Immature natural killer cell (primary cell): ENCODE data around the gene RAD51B. TPM values are rescaled to one million over a fixed set of nuclear protein-coding genes. Genes with fewer than 3 reads are reported as not detected.

Source experiments
- DNase-seq, 3 donors: peaks; one replicate each; pipeline ENCODE4 v3.0.0; 2022; ENCODE audit warnings: mixed read lengths in 1 of 3
- H3K27ac Mint-ChIP-seq, 6 donors: one replicate each; pipeline ENCODE4 v1.8.0; 2020; ENCODE audit warnings: mixed read lengths in 6 of 6, mild to moderate bottlenecking in 5 of 6, inconsistent platforms in 4 of 6, moderate library complexity in 3 of 6
- H3K27me3 Mint-ChIP-seq, 3 donors: one replicate each; pipeline ENCODE4 v1.8.0; 2020 to 2021; ENCODE audit warnings: low read depth in 3 of 3, mild to moderate bottlenecking in 3 of 3, mixed read lengths in 3 of 3, moderate library complexity in 3 of 3, inconsistent platforms in 1 of 3
- H3K36me3 Mint-ChIP-seq, 3 donors: one replicate each; pipeline ENCODE4 v1.8.0; 2020; ENCODE audit warnings: mixed read lengths in 3 of 3, inconsistent platforms in 2 of 3, mild to moderate bottlenecking in 2 of 3
- H3K4me1 Mint-ChIP-seq, 2 donors: one replicate each; pipeline ENCODE4 v1.8.0; 2020; ENCODE audit warnings: inconsistent platforms in 2 of 2, mild to moderate bottlenecking in 2 of 2, mixed read lengths in 2 of 2, moderate library complexity in 1 of 2
- H3K4me3 Mint-ChIP-seq, 5 donors: one replicate each; pipeline ENCODE4 v1.8.0; 2020; ENCODE audit warnings: mild to moderate bottlenecking in 5 of 5, mixed read lengths in 5 of 5, inconsistent platforms in 3 of 5, moderate library complexity in 3 of 5
- H3K9me3 Mint-ChIP-seq, 6 donors: one replicate each; pipeline ENCODE4 v1.8.0; 2020; ENCODE audit warnings: mild to moderate bottlenecking in 6 of 6, mixed read lengths in 6 of 6, inconsistent platforms in 4 of 6, moderate library complexity in 3 of 6
- polyA plus RNA-seq, 3 donors: library from polyadenylated mRNA; unstranded; fragments of 300-500 nt; fragmentation: Illumina TruSeq; gene quantifications; one replicate each; pipeline ENCODE4 v1.2.3, GENCODE V29; 2021

The RAD51B gene
- polyA plus RNA-seq, 3 donors from 2014 or later = 17.6 to 20.8 (median 17.7) TPM

DNA sequence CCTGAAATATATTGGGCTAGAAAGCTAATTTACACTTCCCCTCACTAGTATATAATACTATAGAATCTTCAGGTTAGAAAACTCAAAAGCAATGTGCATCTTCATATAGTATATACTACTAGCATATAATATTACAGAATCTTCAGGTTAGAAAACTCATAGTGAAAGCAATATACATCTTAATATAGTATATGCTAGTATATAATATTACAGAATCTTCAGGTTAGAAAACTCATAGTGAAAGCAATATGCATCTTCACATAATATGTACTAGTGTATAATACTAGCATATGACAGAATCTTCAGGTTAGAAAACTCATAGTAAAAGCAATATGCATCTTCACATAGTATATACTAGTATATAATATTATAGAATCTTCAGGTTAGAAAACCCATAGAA lies 643.7 kb downstream of the RAD51B start:
- no peaks in the 10 kb centered on the region for H3K27me3 Mint-ChIP-seq
- H3K27ac Mint-ChIP-seq = no peak overlapping the region
- H3K36me3 Mint-ChIP-seq = no peaks in the 10 kb centered on the region
- H3K4me3 Mint-ChIP-seq = no peak overlapping the region
- H3K9me3 Mint-ChIP-seq = no peaks in the 10 kb centered on the region
- DNase-seq = no peak
- H3K4me1 Mint-ChIP-seq = peaks cover 4 to 6% of the 10 kb centered on the region in 2 donors

DNA sequence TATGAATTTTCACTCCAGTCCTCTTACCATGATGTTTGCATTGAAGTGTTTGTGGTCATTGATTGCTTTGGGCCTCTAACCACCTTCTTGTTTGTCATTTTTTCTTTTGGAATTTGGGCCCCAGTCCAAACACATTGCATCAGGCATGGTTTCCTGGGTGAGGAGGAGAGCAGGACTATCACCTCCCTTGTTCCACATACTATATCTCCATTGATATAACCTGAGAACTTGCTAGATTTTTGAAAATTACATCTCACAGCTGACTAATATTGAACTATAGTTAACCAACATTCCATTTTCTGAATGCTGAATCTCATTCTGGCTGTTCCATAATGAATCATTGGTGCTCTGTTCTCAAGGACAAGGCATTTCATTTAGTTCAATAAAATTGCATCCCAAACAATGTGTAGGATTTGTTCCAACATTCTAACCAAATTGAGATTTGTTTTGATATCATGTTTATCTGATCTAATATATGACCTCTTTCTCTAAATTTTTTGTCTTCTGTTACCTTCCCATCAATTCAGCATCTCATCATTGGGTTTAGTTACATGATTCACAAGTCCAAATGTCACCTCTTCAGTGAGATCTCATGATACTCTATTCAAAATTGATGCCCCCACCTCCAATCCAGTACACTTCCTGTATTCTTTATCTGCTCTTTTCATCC lies 644.3 kb downstream of the RAD51B start:
- H3K27ac Mint-ChIP-seq = no peak overlapping the region
- H3K36me3 Mint-ChIP-seq = no peaks in the 10 kb centered on the region
- no peak overlapping the region for H3K4me3 Mint-ChIP-seq
- no peaks in the 10 kb centered on the region for H3K27me3 Mint-ChIP-seq
- H3K9me3 Mint-ChIP-seq = no peaks in the 10 kb centered on the region
- peaks cover 10 to 12% of the 10 kb centered on the region in 2 donors for H3K4me1 Mint-ChIP-seq
- DNase-seq = no peak

DNA sequence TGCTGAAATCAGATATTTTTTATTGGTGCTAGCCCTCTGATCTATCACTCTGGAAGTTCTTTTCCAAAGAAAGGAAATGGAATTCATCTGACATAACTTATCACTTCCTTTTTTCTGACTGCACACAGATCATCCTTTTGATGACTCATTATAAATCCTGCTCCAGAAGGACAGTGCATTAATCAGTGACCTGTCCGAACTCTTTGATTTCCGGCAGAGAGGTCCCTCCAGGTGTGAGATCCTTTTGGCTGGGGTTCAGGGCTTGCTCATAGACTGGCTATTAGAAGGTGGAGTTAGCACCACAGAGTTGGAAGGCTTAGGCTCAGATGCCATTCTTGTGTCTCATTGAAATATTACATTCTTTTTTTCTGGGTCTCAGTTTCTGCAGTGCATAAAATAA lies 645.1 kb downstream of the RAD51B start:
- no peaks in the 10 kb centered on the region for H3K27me3 Mint-ChIP-seq
- peaks cover 16 to 20% of the 10 kb centered on the region in 2 donors for H3K4me1 Mint-ChIP-seq
- H3K9me3 Mint-ChIP-seq = no peaks in the 10 kb centered on the region
- no peak for DNase-seq
- no peak overlapping the region for H3K27ac Mint-ChIP-seq
- H3K4me3 Mint-ChIP-seq = no peak overlapping the region
- H3K36me3 Mint-ChIP-seq = peaks cover 0 to 1% (median 1%) of the 10 kb centered on the region in 3 donors

DNA sequence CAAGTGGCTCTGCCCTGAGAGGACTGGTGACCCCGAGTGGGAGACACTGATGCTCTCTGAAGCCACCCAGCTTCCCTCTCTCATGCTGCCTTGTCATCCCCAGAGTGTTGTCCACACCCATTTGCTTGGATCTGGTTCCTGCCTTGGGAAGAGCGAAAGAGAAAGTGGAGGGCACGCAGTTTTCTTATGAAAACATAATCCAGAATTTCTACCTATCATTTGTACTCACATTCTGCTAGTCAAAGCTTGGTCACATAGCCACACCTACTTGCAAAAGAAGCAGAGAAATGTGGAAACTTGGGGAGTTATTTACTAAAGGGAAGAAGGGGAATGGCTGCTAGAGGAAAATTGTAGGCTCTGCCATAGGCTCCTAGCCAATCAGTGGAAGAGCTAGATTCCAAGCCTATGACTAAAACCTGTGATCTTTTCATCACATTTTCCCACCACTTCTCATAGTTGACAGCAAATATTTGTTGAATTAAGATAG lies 647.0 kb downstream of the RAD51B start:
- H3K36me3 Mint-ChIP-seq = peaks cover 0 to 4% (median 3%) of the 10 kb centered on the region in 3 donors
- no peak for DNase-seq
- no peak overlapping the region for H3K4me3 Mint-ChIP-seq
- peaks cover 18 to 28% of the 10 kb centered on the region in 2 donors for H3K4me1 Mint-ChIP-seq
- peaks cover 0 to 2% (median 1%) of the 10 kb centered on the region in 3 donors for H3K27me3 Mint-ChIP-seq
- no peaks in the 10 kb centered on the region for H3K9me3 Mint-ChIP-seq
- H3K27ac Mint-ChIP-seq = peak overlapping the region in 1 of 6 donors; percentile 37

DNA sequence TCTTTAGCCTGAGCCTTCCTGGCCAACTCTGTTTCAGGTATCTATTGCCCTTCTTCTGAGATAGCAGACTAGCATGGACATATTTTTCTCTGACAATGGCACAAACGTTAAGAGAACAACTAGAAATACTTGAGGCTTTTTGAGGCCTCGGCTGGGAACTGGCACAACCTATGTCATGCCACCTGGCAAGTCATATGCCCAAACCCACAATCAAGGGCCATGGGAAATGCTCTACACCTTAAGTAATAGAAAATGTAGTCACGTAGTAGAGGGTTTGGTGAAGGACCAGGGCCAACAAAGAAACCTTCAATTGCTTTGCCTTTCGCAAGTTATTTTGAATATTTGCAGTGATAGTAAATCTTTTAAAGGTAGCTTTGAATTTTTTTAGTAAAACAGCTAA lies 647.8 kb downstream of the RAD51B start:
- Mint-ChIP-seq H3K9me3 (no peaks in the 10 kb centered on the region), H3K4me1 (peaks cover 18 to 28% of the 10 kb centered on the region in 2 donors), H3K27me3 (peaks cover 0 to 2% (median 1%) of the 10 kb centered on the region in 3 donors), H3K4me3 (no peak overlapping the region), H3K36me3 (peaks cover 3 to 5% (median 4%) of the 10 kb centered on the region in 3 donors), H3K27ac (no peak overlapping the region)
- DNase-seq = no peak

- H3K27me3 Mint-ChIP-seq = peaks cover 0 to 2% (median 1%) of the 10 kb centered on the region in 3 donors
- H3K4me3 Mint-ChIP-seq = peak overlapping the region in 3 of 5 donors; percentile 54 to 79 (median 69)
- peak; percentile 34 to 41 (median 39) for DNase-seq
- H3K36me3 Mint-ChIP-seq = peaks cover 3 to 5% (median 4%) of the 10 kb centered on the region in 3 donors
- H3K27ac Mint-ChIP-seq = peak overlapping the region; percentile 31 to 92 (median 73)
- H3K9me3 Mint-ChIP-seq = no peaks in the 10 kb centered on the region
- H3K4me1 Mint-ChIP-seq = peaks cover 18 to 28% of the 10 kb centered on the region in 2 donors
Measured at GRCh38 chr14:68468437-68469207, 649.0 kb downstream of the RAD51B start.

- Mint-ChIP-seq H3K4me3 (peak overlapping the region in 1 of 5 donors; percentile 54), H3K36me3 (peaks cover 3 to 5% (median 4%) of the 10 kb centered on the region in 3 donors), H3K4me1 (peaks cover 18 to 28% of the 10 kb centered on the region in 2 donors), H3K27ac (peak overlapping the region in 3 of 6 donors; percentile 31 to 92 (median 75)), H3K9me3 (no peaks in the 10 kb centered on the region), H3K27me3 (peaks cover 0 to 2% (median 1%) of the 10 kb centered on the region in 3 donors)
- DNase-seq = no peak
Measured at GRCh38 chr14:68469208-68469713, 649.7 kb downstream of the RAD51B start.

DNA sequence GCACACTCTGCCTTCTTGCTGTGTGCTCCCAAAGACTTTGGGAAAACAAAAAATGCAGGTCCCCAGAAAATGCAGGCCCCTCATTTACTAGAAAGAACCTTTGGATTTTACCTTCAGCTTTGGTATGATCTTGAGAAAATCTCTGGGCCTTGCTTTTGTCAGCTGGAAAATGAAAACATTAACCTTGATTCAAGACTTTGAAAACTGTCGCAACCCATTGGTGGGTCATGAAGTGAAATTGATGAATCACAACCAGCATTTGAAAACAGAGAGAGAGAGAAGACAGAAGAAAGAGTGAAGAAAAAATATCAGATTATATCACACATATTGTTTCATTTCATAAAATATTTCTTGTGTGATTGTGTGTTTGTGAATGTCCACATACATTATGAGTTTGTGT lies 650.8 kb downstream of the RAD51B start:
- DNase-seq = no peak
- Mint-ChIP-seq H3K27me3 (peaks cover 0 to 2% (median 1%) of the 10 kb centered on the region in 3 donors), H3K9me3 (no peaks in the 10 kb centered on the region), H3K4me1 (peaks cover 18 to 28% of the 10 kb centered on the region in 2 donors), H3K27ac (peak overlapping the region in 2 of 6 donors; percentile 31 to 42), H3K4me3 (no peak overlapping the region), H3K36me3 (peaks cover 3 to 5% (median 4%) of the 10 kb centered on the region in 3 donors)

GRCh38 chr14:68471029-68471963 lies 651.7 kb downstream of the RAD51B start:
- H3K4me1 Mint-ChIP-seq = peaks cover 18 to 28% of the 10 kb centered on the region in 2 donors
- H3K4me3 Mint-ChIP-seq = no peak overlapping the region

DNA sequence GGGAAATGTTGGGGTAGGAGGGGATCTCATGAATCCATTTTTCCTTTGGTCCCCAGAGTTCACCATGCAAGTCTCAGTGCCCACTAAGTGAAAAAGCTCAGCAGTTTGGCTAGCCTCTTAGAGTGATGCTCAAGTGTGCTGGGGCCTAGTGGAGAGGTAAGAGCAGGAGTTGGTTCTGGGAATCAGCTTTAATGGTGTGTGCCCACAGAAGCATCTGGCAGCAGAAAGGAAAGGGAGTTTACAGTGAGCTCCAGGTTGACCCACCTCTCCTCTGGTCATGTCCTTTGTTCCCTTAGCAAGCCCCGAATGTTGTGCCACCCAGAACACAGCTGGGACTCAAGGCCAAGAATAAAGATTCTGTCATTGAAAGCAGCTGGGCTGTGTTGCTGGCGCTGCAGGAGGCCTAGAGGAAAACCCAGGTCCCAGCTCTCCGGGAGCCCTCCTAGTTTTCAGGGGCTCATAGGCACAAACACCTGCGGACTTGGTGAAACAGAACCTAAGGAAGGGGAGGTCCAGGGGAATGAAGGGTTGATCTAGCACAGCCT lies 652.5 kb downstream of the RAD51B start:
- Mint-ChIP-seq H3K4me3 (no peak overlapping the region), H3K27me3 (peaks cover 0 to 2% (median 1%) of the 10 kb centered on the region in 3 donors), H3K4me1 (peaks cover 18 to 28% of the 10 kb centered on the region in 2 donors), H3K9me3 (no peaks in the 10 kb centered on the region), H3K27ac (peak overlapping the region in 3 of 6 donors; percentile 54 to 68 (median 64)), H3K36me3 (peaks cover 3 to 9% (median 9%) of the 10 kb centered on the region in 3 donors)
- no peak for DNase-seq

More at GRCh38 chr14:68471029-68471963, 651.7 kb downstream of the RAD51B start:
- Mint-ChIP-seq H3K27me3 (peaks cover 0 to 2% (median 1%) of the 10 kb centered on the region in 3 donors), H3K36me3 (peaks cover 3 to 9% (median 5%) of the 10 kb centered on the region in 3 donors), H3K27ac (peak overlapping the region in 3 of 6 donors; percentile 15 to 68 (median 42)), H3K9me3 (no peaks in the 10 kb centered on the region)
- DNase-seq = no peak

DNA sequence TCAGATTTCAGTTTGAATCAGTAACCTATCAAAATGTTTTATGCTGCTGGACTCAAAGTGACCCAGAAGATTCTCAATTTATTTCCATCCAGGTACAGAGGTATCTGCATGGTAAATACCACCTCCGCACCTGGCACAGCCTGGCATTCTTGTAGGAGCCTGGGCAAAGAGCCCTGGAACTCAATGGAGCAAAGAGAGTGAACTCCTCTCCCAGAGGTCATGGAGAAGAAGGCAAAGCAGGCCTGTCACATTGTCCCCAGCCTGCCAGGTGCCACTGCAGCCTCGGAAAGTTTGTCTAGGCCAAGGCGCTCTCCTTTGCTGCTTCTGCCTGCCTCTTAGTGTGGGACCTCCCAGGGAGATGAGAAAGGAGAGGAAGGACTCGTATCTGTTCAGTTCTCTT lies 653.5 kb downstream of the RAD51B start:
- Mint-ChIP-seq H3K4me1 (peaks cover 16 to 24% of the 10 kb centered on the region in 2 donors), H3K4me3 (no peak overlapping the region), H3K27me3 (peaks cover 0 to 2% (median 2%) of the 10 kb centered on the region in 3 donors), H3K27ac (no peak overlapping the region), H3K36me3 (peaks cover 3 to 9% (median 9%) of the 10 kb centered on the region in 3 donors), H3K9me3 (no peaks in the 10 kb centered on the region)
- no peak for DNase-seq

DNA sequence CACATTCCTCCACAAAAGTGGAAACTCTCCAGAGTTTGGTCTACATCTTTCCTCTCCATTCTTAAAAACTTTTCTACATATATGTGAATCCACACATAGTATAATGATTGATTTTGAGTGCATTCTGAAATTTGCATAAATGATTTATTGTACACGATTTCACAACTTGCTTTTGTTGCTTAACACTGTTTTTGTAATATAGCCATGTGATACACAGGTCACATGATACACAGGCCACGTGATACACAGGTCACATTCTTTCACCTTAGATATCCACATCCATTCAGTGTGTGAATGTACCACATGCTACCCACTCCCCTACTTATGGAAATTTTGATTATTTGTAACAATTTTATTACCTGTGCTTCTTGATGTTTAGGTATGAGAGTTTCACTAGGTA lies 654.2 kb downstream of the RAD51B start:
- H3K4me1 Mint-ChIP-seq = peaks cover 9 to 16% of the 10 kb centered on the region in 2 donors
- peaks cover 0 to 2% (median 2%) of the 10 kb centered on the region in 3 donors for H3K27me3 Mint-ChIP-seq
- peaks cover 3 to 12% (median 9%) of the 10 kb centered on the region in 3 donors for H3K36me3 Mint-ChIP-seq
- H3K4me3 Mint-ChIP-seq = no peak overlapping the region
- no peaks in the 10 kb centered on the region for H3K9me3 Mint-ChIP-seq
- no peak overlapping the region for H3K27ac Mint-ChIP-seq
- DNase-seq = no peak
